ENCODE results near the gene LHB. TPM values are rescaled to one million over a fixed set of nuclear protein-coding genes. Genes with fewer than 3 reads are reported as not detected.

LHB gene
- total RNA-seq, 3 donors from 2014 or later, result not detected

DNA sequence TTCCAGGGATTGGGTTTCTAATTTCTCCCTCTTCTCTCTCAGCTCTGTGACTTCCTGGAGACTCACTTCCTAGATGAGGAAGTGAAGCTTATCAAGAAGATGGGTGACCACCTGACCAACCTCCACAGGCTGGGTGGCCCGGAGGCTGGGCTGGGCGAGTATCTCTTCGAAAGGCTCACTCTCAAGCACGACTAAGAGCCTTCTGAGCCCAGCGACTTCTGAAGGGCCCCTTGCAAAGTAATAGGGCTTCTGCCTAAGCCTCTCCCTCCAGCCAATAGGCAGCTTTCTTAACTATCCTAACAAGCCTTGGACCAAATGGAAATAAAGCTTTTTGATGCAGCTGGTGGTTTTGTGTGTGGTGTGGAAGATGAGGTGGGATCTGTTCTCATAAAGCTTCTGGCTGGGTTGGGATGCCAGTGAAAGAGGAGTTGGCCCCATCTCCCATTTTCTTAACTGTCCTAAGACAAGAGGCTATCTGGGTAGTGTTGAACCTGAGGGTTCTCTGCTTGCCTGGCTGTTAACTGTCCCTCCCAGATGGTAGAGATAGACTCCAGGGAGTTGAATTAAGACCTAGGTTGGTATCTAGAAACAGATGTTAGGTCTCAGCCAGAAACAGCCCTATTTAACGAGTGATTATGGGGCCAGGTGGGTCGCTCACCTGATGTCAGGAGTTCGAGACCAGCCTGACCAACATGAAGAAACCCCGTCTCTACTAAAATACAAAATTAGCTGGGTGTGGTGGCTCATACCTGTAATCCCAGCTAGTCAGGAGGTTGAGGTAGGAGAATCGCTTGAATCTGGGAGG is 50.1 kb downstream of the LHB start:
- no peaks in the 10 kb centered on the region for H3K27me3 ChIP-seq
- peaks cover 0 to 14% of the 10 kb centered on the region in 2 donors for H3K4me1 ChIP-seq
- intact Hi-C loops (cut with DNase I; ENCODE audit: low total_unique reads), result no loop called here
- peak overlapping the region; percentile 81 to 92 (median 88) for H3K4me3 ChIP-seq
- no peaks in the 10 kb centered on the region for H3K36me3 ChIP-seq
- no peak for TF ChIP-seq POLR2A (IDR thresholded peaks at IDR 0.05)
- TF ChIP-seq, protein P1, sequence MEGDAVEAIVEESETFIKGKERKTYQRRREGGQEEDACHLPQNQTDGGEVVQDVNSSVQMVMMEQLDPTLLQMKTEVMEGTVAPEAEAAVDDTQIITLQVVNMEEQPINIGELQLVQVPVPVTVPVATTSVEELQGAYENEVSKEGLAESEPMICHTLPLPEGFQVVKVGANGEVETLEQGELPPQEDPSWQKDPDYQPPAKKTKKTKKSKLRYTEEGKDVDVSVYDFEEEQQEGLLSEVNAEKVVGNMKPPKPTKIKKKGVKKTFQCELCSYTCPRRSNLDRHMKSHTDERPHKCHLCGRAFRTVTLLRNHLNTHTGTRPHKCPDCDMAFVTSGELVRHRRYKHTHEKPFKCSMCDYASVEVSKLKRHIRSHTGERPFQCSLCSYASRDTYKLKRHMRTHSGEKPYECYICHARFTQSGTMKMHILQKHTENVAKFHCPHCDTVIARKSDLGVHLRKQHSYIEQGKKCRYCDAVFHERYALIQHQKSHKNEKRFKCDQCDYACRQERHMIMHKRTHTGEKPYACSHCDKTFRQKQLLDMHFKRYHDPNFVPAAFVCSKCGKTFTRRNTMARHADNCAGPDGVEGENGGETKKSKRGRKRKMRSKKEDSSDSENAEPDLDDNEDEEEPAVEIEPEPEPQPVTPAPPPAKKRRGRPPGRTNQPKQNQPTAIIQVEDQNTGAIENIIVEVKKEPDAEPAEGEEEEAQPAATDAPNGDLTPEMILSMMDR (IDR thresholded peaks at IDR 0.05), result no peak
- TF ChIP-seq POLR2AphosphoS5 (IDR thresholded peaks at IDR 0.05), result no peak
- no peaks in the 10 kb centered on the region for H3K9me3 ChIP-seq
- no peak for DNase-seq (ENCODE audit: low spot score in 2 of 2)
- H3K27ac ChIP-seq, result peak overlapping the region; percentile 92 to 93

Other genes with a start within 250 kb of the LHB start
- gene BCAT2, start 206.1 kb downstream of the LHB start, total RNA-seq, result 10 to 100 TPM; 26.9 to 49.0 (median 28.8) TPM
- 10 to 100 TPM; 13.1 to 18.6 (median 14.6) TPM for gene HSD17B14, start 180.6 kb downstream of the LHB start, total RNA-seq
- gene PLEKHA4, start 148.5 kb downstream of the LHB start, total RNA-seq, result 10 to 100 TPM in 2 of 3 donors, 1 to 10 TPM in 1; 6.4 to 25.6 (median 22.4) TPM
- 10 to 100 TPM; 59.6 to 74.2 (median 65.4) TPM for gene PPP1R15A, start 144.7 kb downstream of the LHB start, total RNA-seq
- gene TULP2, start 118.3 kb downstream of the LHB start, total RNA-seq, result under 1 TPM in 2 of 3 donors, not detected in 1; 0.48 to 0.73 TPM
- gene NUCB1, start 116.8 kb downstream of the LHB start, total RNA-seq, result 100 to 1,000 TPM; 131 to 333 (median 223) TPM
- gene DHDH, start 83.4 kb downstream of the LHB start, total RNA-seq, result 1 to 10 TPM in 1 of 3 donors, under 1 TPM in 1, not detected in 1; 0.96 to 1.3 TPM
- gene BAX, start 62.2 kb downstream of the LHB start, total RNA-seq, result 10 to 100 TPM; 34.2 to 56.0 (median 36.0) TPM
- over 10,000 TPM in 1 of 3 donors, 1,000 to 10,000 TPM in 2; 3,861 to 12,429 (median 4,028) TPM for gene FTL, start 51.8 kb downstream of the LHB start, total RNA-seq
- 10 to 100 TPM; 24.0 to 26.4 (median 24.6) TPM for gene GYS1, start 23.8 kb downstream of the LHB start, total RNA-seq
- gene RUVBL2, start 23.2 kb downstream of the LHB start, total RNA-seq, result 100 to 1,000 TPM in 1 of 3 donors, 10 to 100 TPM in 2; 74.1 to 104 (median 84.0) TPM
- not detected for gene CGB3, start 7.2 kb upstream of the LHB start, total RNA-seq
- not detected for gene CGB2, start 14.8 kb upstream of the LHB start, total RNA-seq
- not detected for gene CGB1, start 19.8 kb upstream of the LHB start, total RNA-seq
- gene CGB5, start 26.8 kb upstream of the LHB start, total RNA-seq, result not detected
- not detected for gene CGB8, start 32.0 kb upstream of the LHB start, total RNA-seq
- 1 to 10 TPM in 1 of 3 donors, under 1 TPM in 1, not detected in 1; 0.15 to 2.0 TPM for gene CGB7, start 40.7 kb upstream of the LHB start, total RNA-seq
- gene NTF4, start 47.7 kb upstream of the LHB start, total RNA-seq, result 1 to 10 TPM in 2 of 3 donors, not detected in 1; 3.9 to 6.4 TPM
- gene KCNA7, start 55.6 kb upstream of the LHB start, total RNA-seq, result not detected
- 100 to 1,000 TPM; 222 to 444 (median 316) TPM for gene SNRNP70, start 68.4 kb upstream of the LHB start, total RNA-seq
- gene LIN7B, start 97.3 kb upstream of the LHB start, total RNA-seq, result 10 to 100 TPM in 2 of 3 donors, 1 to 10 TPM in 1; 8.5 to 17.6 (median 11.8) TPM
- gene C19orf73, start 102.1 kb upstream of the LHB start, total RNA-seq, result 1 to 10 TPM; 3.8 to 5.7 (median 4.6) TPM
- gene PPFIA3, start 102.5 kb upstream of the LHB start, total RNA-seq, result 1 to 10 TPM; 3.4 to 6.2 (median 3.4) TPM
- 1 to 10 TPM in 2 of 3 donors, under 1 TPM in 1; 0.88 to 2.7 (median 1.3) TPM for gene HRC, start 138.3 kb upstream of the LHB start, total RNA-seq
- gene TRPM4, start 140.7 kb upstream of the LHB start, total RNA-seq, result 10 to 100 TPM; 13.1 to 34.0 (median 24.3) TPM

Data from breast epithelium (tissue), 4 donors.